HG03469 (cell line): ENCODE measurements around the gene MEAK7.

Source experiments
- ATAC-seq: cut with Tn5 transposase; IDR thresholded peaks from one replicate; pipeline ENCODE4 v1.9.1; 2021; ENCODE audit warnings: mild to moderate bottlenecking, moderate library complexity, moderate number of reproducible peaks; ENCODE audit not compliant: unreplicated experiment

MEAK7 gene

GRCh38 chr16:84495506-84495905 is 9.0 kb downstream of the MEAK7 start:
- no peak for ATAC-seq

DNA sequence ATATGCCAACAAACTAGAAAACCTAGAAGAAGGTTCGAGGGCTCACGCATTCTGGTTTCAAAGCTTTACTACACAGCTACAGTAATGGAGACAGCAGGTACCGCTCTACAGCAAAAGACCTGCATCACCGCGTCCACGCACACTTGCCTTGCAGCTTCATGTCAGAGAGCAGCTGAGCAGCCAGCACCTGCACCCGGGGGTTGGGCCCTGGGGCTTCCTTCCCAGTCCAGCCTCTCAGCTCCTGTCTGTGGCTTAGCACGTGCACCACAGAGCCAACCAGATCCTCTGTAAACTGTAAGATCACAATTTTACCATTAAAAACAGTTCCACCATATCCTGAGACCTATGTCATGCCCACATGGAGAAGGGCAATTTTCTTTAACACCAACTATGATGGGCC is 15.3 kb downstream of the MEAK7 start:
- no peak for ATAC-seq

GRCh38 chr16:84487358-84487757 is 17.1 kb downstream of the MEAK7 start:
- ATAC-seq, result no peak

- no peak for ATAC-seq
Observed at GRCh38 chr16:84486551-84487235, 17.8 kb downstream of the MEAK7 start.

- ATAC-seq, result no peak
Observed at GRCh38 chr16:84486126-84486525, 18.3 kb downstream of the MEAK7 start.

DNA sequence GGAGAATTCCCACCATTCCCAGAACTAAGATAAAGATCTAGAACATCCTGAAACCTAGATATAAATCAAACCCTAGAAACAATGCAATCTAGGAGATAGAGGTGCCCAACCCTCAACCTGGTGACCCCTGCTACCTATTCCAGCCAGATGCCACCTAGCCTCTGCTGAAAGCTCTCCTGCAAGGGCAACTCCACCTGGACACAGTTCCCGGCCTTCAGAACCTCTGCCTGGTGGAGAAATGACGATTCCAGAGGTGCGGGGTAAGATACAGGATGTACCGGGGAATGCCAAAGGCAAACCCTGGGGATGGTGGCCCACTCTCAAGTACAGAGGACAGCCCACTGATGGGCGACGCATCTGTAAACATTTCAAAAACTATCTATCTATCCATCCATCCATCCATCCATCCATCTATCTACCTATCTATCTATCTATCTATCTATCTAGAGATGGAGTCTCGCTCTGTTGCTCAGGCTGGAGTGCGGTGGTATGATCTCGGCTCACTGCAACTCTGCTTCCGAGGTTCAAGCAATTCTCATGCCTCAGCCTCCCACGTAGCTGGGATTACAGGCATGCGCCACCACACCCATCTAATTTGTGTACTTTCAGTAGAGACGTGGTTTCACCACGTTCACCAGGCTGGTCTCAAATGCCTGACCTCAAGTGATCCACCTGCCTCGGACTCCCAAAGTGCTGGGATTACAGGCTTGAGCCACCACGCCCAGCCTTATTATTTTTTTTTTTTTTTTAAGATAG is 19.0 kb downstream of the MEAK7 start:
- no peak for ATAC-seq

DNA sequence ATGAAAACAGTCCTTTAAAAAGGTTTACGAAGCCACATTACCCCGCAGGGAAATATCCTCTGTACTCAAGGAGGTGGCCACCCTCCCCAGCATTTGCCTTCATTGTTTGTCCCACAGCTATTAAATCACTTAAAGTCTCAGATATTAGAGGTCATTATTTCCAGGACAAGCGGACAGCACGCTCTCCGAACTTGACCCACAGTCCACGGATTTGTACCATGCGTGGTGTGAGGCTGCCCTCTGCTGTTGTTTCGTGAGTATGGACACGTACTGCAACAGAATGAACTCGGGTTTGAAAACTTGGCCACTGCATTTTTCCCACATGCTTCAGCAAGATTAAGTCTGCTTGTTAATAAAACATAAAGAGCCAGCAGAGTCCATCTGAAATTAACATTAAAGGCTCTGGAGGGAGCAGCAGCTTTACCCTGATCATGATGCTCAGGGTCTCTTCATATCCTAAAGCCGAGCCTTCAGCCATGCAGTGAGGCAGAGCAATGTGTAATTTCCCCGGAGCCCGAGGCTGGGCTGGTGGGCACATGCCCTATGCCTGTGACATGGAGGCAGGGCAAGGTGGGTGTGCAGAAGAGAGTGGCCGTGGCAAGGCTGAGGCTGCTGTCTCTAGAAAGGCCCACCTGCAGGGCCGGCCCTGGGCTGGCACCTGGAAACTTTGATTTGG is 19.7 kb downstream of the MEAK7 start:
- no peak for ATAC-seq

- ATAC-seq, result no peak
Observed at GRCh38 chr16:84483882-84484565, 20.4 kb downstream of the MEAK7 start.

GRCh38 chr16:84482951-84483881 is 21.2 kb downstream of the MEAK7 start:
- ATAC-seq, result no peak

- no peak for ATAC-seq
Observed at GRCh38 chr16:84482001-84482891, 22.2 kb downstream of the MEAK7 start.

GRCh38 chr16:84481051-84481735 is 23.3 kb downstream of the MEAK7 start:
- ATAC-seq, result no peak

DNA sequence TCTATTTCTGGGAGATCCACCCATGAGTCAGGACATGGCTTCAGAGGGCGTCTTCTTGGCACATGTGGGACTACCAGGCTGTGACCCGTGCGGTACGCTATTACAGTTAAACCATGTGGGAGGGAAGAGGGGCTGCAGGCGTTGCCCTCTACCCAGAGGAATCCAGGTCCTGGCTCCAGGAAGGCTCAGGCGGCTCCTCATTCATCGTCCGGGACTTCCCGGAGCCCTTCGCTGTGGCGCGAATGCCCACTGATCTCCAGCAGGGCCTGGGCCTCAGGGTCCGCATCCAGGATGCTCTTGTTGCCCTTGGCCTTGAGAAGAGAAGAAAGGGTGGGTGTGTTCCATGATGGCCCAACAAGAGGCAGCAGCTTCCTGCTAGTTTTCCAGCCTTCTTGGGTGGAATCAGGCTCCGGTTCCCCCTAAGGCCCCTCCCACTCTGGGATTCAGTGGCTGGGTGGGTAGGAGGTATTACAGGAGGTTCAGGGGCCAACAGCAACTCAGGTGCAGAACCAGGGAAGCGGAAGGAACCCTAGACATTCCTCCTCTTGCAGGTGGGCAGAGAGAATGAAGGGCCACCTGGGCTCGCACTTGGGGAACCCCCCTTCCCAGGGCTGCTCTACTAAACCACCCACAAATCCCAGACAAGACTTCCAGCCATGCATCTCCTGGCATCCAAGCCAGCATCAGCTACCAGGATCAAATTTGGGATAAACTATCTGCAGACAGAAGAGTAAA is 24.6 kb downstream of the MEAK7 start:
- no peak for ATAC-seq

DNA sequence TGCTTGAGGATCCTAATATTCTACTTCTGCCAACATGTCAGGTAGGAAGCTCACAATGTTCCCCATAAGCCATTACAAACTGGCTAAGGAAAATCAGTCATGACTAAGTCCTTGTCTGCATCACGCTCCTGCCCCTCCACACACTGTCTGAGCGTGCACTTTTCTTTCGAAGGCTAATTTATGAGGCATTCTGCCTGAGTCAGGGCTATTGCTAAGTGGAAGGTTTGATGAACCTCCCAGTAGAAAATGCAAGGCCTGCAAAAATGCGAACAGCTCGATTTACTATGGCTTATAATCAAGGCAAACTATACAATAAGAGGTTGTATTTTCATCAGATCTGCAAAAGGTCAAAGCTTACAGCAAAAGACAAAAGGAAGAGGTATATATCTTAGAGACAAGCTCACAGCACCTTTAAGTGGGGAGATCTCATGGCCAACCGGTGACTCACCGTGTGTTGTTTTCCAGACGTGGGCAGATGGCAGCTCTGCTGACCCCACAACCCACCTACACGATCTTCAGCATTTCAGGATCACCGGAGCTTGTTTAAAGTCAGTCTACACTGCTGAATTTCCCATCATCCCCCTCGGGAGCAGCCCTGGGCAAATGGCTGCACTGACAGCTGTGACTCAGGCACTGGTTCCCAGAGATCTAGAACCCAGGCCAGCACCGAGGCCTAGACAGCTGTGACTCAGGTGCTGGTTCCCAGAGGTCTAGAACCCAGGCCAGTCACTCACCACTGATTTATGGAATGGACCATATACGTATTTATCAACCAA is 26.1 kb downstream of the MEAK7 start:
- no peak for ATAC-seq

DNA sequence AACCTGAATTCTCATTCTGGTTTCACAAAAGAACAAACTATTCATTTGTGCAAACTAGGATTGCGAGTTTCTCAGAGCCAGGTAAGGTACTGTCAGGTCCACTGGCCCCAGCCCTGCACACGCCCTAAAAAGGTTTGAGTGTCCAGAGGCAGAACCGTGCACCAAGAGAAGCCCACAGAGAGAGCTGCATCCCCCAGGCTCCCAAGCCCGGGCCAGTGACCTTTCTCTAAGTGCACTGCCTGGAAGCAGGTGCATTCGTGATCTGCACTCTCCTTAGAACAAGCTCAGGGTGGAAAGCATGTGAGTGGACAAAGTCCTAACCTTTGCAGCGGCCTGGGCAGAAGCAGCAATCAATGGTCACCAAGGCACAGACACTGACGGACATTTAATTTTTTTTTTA is 26.8 kb downstream of the MEAK7 start:
- ATAC-seq, result no peak

DNA sequence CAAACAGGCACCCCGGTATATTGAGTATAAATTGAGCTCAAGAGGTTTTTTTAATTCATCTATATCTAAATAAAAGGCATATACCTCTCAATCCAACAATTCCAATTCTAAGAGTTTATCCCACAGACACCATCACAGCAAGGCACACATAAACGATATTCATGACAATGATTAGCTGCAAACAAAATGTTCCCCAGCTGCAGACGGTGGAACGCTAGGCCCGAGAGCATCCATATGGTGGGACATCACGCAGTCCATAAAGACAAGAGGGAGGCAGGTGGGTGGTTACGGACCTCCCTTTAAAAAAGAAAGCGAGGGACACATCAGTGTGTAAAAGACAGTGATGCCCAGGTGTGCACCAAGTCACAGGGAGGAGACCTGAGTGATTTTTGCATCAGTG is 28.1 kb downstream of the MEAK7 start:
- ATAC-seq, result no peak

- no peak for ATAC-seq
Observed at GRCh38 chr16:84475643-84476240, 28.7 kb downstream of the MEAK7 start.

GRCh38 chr16:84471966-84472365 is 32.5 kb downstream of the MEAK7 start:
- no peak for ATAC-seq
